HG03066 (cell line): ENCODE results near the gene JAK1.
"Not testable (repeated sequence)": the region's sequence is repeated elsewhere in the genome, so short reads cannot be mapped to it uniquely, and the experiment has no call there.

ENCODE experiments used
- ATAC-seq: cut with Tn5 transposase; IDR thresholded peaks from one replicate; pipeline ENCODE4 v1.9.1; 2021; ENCODE audit warnings: low read depth; ENCODE audit not compliant: unreplicated experiment

Gene JAK1

DNA sequence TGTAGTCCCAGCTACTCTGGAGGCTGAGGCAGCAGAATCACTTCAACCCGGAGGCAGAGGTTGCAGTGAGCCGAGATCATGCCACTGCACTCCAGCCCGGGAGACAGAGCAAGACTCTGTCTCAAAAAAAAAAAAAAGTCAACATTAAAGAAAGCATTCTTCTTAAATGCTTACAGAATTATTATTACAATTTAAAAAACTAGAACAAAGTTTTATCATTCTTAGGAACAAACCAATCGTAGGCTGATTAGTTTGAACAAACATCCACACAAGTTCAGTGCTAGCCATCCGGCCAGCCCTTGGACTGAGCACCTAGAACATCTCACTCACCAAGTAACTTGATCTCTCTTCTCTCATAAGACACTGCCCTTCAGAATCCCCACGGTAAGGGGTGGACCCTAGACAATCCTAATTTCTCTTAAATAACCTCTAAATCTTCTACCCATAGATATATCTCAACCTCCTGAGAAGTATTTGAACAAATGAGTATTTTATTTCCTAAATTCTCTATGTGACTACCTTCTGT is 16.0 kb downstream of the JAK1 start:
- ATAC-seq, result no peak

DNA sequence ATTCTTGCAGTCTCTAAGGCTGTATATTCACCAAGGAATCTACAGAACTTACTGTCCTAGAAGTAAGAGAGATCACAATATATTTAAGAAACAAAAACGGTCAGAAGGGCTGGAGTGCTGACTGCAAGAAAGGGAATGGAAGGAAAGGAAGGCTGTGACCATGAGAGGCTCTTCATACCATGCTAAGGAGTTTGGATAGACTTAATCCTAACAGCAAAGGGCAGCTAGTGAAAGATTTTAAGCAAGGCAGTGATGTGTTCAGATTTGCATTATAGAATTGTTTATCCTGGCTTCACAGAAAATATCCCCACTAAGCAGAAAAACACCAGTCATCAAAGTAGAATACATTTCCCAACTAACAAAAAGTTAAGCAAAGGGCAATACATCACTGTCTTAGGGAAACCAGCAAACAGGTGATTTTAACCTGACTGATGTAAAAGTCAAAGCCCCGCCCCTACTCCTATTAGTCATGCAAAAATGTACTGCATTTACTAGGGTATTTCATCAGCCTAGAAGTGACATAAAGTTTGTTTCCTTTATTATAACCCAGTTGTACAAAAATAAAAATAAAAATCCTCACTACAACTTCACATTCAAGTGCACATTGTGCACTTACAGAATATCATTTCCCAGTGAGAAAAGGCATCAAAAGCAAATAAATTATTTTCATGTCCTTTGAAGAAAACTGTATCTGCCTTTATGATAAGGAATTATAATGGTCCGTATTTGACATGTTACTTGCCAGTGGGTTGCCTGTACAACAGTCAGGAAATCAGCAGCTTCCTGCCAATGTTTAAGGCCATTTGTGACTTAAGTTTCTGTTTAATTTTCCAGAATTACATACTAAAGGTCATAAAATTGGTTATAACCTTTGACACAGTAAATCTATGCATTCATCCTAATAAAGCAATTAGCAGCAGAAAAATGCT is 17.2 kb downstream of the JAK1 start:
- no peak for ATAC-seq

DNA sequence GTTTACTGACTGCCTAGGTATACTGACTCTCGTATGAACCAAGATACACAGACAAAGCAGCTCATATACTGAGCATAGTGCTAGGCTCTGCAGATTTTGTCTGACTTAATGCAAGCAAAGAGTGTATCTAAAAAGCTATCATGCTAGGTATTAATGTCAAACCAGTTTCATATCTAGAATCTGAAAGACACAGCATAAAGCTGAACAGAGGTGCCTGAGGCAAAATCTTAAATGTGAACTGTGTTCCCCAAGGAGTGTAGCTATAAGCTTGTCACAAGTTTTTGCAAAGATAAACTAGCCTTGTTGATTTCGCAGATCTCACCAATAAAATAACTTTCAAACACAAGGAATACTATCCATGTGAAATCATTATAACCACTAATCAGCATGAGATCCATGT is 18.1 kb downstream of the JAK1 start:
- ATAC-seq, result no peak

DNA sequence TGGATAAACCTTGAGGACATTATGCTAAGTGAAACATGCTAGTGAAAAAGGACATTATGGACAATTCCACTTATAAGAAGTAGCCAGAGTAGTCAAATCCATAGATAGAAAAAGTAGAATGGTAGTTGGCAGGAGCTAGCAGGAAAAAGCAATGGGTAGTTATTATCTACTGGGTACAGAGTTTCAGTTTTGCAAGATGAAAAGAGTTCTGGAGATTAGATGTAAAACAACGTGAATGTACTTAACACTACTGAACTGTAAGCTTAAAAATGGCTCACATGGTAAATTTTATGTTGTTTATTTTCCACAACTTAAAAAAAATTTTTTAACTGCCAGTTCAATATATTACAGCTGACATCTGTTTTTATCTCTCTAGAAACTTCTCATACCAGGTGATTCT is 19.4 kb downstream of the JAK1 start:
- no peak for ATAC-seq

DNA sequence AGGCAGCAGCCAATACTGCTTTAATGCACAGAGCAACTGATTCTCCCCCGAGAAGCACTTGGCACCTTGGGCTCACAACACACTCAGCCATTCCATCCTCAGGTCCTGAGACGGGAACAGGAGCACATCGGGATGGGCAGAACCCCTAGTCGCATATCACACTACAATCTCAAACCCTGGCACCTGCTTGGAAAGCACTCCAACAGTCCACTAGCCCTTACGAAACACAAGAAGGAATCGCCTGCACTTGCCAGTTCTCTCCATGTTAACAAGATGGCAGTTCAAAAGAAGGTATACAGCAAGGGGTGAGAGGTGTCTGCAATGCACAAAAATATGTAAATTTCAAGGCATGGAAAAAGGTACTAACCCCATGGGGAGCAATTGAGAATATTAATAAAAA is 21.4 kb downstream of the JAK1 start:
- no peak for ATAC-seq

DNA sequence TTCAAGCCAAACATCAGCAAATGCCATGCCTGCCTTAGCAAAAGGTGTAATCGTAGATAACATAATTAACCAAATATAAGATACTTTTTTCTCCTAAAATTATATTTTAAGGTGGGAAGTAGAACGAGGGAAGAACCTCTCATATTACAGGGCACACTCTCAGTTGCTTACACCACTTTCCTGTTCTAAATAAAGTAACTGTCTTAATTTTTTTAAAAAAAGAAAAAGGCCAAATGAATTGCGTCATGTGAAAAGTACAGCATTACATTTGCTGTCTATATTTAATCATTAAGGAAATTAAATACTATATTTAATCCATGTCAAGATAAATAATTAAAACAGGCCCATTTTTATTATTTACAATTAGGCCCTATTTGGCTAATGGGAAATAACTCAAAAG is 23.7 kb downstream of the JAK1 start:
- no peak for ATAC-seq

DNA sequence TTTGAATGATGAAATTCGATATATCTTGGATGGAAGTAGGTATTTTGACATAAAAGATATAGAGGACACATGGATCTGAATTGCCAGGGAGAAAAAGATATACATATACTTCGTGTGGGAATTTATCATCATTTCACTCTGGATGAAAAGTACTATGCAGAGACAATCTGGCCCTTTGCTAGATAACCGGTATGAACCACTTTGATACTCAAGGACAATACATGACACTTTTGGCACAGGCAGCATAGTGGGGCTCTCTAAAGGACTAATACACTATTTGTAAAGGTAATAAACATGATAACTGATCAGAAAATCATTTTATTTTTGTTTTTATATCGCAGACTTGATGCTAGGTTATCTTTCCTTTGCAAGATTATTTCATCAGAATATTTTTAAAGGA is 24.2 kb downstream of the JAK1 start:
- no peak for ATAC-seq

DNA sequence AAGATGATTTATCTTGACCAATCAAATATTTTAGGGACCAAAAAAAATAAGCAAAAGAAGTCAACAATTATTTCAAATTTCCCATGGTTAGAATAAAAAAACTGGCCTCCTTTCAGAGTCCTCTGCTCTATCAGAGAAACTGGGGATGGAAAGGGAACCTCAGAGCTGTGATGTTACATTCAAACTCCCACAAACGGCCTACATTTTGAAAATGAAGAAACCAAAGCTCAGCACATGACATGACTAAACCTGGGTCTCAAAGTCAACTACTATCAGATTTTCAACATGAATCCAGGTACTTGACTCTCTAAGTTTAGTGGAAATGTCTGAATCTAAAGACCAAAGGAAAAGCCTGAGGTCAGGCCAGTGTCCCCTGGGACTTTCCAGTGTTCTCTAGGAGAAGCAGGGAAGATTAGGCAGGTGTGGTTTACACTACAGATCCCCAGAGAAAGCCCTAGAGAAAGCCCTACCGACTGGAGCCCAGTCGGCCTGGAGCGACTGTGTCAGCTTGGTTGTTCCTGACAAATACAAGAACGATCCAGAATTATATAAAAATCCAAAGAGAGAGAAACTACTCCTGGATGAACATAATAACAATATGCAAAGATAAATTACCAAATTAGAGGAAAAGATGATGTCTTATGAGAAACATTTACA is 24.8 kb downstream of the JAK1 start:
- no peak for ATAC-seq

DNA sequence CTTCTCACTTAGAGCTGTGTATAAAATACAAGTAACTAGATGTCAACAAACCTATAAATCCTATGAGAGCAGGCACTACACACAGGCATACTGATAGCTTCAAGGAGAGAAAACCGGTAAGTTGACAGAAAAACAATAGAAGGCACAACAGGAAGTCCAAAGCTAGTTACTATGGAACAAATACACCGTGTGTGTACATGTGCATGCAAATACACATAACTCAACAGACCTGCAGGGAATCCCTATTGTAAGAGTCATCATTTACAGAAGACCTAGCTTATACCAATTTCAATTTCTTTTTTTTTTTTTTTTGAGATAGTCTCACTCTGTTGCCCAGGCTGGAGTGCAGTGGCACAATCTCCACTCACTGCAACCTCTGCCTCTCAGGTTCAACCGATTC is 26.3 kb downstream of the JAK1 start:
- ATAC-seq, result no peak

DNA sequence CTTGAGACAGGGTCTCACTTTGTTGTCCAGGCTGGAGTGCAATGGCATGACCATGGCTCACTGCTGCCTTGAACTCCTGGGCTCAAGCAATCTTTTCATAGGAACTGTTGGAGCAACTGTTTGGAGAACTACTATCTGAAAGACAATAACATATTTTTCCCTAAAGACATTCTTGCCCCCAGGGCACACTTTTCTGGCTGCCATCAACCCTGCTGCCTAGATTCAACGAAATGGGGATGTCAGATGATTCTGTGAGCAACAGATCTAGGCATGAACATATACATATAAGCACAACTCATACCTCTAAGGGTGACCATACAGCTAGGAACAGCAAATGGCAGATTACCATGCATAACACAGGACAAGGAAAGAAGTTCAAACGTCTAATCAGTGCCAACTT is 27.4 kb downstream of the JAK1 start:
- ATAC-seq, result no peak

DNA sequence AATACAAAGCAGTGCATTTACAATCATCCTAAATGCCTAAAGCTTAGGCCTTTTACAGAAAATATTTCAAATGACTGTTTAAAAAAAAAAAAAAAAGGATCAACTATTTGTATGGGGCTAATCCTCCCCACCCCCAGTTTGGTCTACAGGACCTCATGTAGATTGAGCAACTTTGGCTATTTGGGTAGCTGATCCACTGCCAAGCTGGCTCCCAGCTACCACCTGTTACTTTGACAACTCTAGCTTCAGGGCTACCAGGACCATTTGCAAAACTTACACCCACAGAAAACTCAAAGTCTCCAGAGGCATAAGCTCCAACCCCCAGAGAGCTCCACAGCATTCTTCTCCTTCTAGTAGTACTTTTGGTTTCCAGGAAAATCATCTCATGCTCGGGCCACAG is 29.4 kb downstream of the JAK1 start:
- ATAC-seq, result no peak

DNA sequence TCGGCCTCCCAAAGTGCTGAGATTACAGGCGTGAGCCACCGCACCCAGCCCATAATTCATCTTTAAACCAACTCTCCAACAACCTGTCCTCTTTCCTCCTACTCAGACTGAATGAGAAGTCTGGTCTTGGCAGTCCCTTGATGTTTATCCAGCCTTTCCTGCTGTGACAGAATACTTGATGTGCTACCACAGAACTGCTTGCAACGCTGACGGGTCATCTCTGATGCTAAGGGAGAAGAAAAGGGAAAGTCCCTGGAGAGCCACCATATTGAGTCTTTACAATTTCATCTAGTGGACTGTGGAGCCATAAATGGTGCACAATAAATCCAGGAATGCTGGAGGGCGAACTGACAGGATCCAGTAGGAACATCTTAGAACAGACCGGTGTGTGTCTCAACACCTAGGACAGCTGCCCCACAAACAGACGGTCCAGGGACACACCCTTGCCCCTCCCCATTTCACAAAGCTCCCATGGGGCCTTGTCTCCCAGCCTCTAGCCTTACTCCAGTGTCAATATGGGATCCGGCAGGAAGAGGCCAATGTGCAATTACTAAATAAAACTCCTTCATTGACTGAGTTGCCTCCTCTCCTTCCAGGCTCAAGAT is 30.7 kb downstream of the JAK1 start:
- ATAC-seq, result no peak

DNA sequence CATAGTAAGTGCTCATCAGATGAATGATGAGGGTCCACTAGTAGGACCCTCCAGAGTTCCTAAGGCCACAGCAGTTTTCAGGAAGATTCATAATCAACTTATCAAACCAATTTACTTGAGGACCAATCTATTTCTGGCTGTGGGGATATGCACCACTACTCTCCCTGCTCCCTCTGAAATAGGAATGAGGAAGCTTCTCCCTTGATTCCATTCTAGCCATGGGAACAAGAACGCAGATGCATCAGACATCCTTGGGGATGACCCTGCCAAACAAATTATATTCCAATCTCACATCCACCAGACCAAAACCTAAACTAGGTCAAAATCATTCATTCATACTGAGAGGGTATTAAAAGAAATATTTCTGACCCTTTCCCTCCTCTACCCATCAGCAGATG is 31.5 kb downstream of the JAK1 start:
- ATAC-seq, result no peak

DNA sequence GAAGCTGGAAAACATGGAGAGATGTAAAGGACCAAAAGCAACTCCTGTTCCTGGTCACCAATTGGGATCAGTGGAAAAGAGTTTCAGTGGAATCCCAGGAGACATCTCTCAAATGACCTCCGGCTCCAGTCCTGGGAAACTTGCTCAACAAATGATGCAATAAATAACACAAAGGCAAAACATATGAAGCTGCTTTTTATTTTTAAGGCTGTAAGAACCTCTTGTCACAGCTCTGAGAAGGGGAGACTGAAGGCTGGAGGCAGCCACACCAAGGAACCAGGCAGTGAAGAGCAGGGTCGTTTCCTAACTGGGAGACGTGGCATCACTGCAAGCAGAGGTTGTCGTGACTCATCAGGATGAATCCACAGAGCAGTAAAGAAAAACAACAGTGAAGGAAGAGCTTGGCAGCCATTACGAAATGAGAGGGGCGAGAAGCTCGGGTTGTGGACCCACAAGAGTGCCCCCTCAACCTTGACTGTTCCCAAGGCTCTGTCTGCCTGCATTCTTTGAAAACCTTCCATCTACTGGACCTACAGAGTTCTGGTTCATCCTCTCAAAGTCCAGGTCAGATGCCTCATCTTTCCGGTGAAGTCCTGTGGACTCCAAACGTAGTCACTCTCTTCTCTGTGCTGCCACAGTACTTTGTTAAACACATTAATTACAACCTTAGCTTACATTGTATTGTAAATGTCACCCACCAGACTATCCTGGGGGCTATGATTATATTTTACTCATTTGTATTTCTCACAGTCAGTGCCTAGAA is 32.1 kb downstream of the JAK1 start:
- ATAC-seq, result no peak

DNA sequence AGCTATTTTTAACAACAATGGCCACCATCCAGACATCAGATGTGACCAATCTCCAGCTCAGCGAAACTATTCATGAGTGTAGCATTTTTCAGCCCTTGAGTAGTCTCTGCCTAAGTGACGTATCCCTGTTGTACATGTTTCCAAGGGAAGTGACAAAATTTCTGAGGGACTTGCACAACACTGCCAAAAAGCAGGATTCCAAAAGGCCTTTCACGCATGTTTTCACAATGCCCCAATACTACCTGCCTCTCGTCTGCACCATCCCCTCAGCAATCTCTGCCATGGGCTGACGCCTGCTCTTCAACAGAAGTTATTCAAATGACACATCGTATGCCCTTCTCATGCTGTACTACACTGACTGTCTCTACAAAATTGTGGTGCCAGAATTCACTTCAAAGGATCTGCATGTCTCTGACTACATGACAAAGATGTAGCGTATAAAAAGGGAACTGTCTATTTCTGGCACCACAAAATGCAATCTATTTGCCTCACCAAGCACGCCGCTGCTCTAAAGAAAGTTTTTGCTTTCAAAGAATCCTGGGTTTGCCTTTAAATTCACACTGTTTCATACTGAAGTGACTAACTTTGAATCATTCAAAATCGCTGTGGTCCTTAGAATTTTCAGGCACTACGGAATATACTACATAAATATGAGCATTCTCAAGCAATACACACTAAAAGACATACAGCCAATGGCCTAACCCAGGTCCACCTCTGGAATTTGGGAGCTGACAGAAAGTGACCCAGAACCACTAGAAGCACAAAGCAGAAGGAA is 32.9 kb downstream of the JAK1 start:
- ATAC-seq, result no peak

DNA sequence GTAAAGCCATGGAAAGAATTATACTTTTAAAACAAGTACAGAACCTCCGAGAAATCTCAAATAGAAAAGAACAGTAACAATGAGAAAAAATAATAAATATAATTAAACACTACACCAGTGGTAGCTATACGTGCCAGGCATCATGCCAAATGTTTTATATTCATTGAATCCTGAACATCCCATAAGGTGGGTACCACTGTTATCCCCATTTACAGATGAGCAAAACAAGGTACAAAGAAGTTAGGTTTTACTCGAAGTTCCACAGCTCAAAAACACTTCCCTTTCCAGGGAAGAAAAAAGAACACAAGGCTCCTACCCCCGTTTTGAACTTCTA is 33.4 kb downstream of the JAK1 start:
- no peak for ATAC-seq

DNA sequence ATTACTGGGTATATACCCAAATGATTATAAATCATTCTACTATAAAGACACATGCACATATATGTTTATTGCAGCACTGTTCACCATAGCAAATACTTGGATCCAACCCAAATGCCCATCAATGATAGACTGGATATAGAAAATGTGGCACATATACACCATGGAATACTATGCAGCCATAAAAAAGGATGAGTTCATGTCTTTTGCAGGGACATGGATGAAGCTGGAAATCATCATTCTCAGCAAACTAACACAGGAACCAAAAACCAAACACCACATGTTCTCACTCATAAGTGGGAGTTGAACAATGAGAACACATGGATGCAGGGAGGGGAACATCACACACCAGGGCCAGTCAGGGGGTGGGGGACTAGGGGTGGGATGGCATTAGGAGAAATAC is 35.7 kb downstream of the JAK1 start:
- ATAC-seq, result not testable (repeated sequence)

DNA sequence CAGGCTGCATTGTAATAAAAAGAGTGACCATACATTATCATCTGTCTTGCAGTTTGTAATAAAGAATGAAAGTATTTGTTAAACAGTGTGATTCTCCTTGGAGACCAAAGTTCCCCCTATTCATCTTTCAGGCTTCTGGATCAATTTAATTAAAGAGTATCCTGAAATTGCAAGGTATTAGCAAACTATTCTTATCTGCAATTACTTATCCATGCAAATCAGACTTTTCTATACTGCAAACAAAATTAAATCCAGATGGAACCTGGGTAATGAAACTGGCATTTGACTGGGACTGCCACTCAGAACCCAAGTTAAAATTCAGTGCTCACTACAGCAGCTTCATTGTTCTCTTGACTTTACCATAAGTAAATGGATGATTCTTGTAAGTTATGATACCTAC is 37.1 kb downstream of the JAK1 start:
- ATAC-seq, result no peak

DNA sequence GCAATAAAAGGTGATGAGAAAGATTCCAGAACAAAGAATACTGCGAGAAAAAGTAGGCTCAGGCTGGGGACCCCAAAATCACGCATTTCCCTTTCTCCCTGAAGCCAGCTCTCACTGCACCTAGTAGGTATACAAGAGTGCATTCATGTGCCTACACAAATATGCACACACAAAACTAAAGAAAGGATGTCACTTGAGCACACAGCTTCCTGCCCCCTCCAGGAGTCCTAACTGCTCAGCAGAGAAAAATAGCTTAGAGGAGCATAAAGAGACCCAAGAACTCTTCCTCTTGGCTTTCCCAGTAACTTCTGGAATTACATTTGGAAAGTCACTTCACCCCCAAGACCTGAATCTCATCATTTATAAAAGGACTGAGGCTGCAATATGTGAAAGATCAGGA is 38.0 kb downstream of the JAK1 start:
- no peak for ATAC-seq

DNA sequence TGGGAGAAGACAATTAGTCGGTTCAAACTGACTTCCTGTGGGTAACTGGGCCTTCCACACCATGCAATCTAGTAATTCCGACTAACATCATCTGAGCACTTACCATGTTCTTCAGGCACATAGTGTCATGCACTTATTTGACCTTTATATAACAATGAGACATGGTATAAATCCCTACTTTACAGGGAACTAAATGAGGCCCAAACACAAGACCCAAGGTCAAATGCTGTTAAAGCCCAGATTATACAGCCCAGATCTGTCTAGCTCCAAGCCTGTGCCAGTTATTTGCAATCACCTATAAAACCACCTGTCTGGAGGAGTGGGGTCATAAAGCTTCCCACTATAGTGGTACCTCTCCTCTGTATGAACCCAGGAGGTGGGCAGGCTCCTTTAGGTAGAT is 40.8 kb downstream of the JAK1 start:
- no peak for ATAC-seq
